ENCODE data around the gene DARS2. TPM values are rescaled to one million over a fixed set of nuclear protein-coding genes. Genes with fewer than 3 reads are reported as not detected.
"Not testable (repeated sequence)": the region's sequence is repeated elsewhere in the genome, so short reads cannot be mapped to it uniquely, and the experiment has no call there.

Gene DARS2
- total and polyA plus RNA-seq, 2 donors (not counting 1 experiment from before 2014, with no cell fraction given) = 4.5 to 17.3 TPM

GRCh38 chr1:173876732-173877131 lies 52.3 kb downstream of the DARS2 start:
- H3K9ac ChIP-seq (ENCODE audit: low read length) = no peak overlapping the region
- TF ChIP-seq CTCF (IDR thresholded peaks at IDR 0.05) = no peak
- no peak for TF ChIP-seq EZH2 (IDR thresholded peaks at IDR 0.05; ENCODE audit: borderline replicate concordance, insufficient read depth, low read depth, low read length, poor library complexity, severe bottlenecking)
- no peak overlapping the region for H2AFZ ChIP-seq (ENCODE audit: insufficient read depth, low read depth, low read length, poor library complexity, severe bottlenecking)
- peaks cover 0 to 44% of the 10 kb centered on the region in 2 experiments for H3K36me3 ChIP-seq (replicated peaks in 1 of 2; ENCODE audit: control extremely low read depth in 1 of 2, control insufficient read depth in 1 of 2, extremely low read depth in 1 of 2, insufficient read depth in 2 of 2, low read length in 1 of 2)
- no peak overlapping the region for H3K4me2 ChIP-seq (replicated peaks; ENCODE audit: low read depth, low read length, poor library complexity, severe bottlenecking)
- no peaks in the 10 kb centered on the region for H4K20me1 ChIP-seq (ENCODE audit: control insufficient read depth, insufficient read depth, low read length, poor library complexity, severe bottlenecking)
- no peak overlapping the region for H3K4me3 ChIP-seq (ENCODE audit: control extremely low read depth in 1 of 5, extremely low read depth in 1 of 5, insufficient read depth in 1 of 5, low read depth in 2 of 5, low read length in 4 of 5)
- H3K27me3 ChIP-seq (replicated peaks in 1 of 4; ENCODE audit: control extremely low read depth in 1 of 4, control insufficient read depth in 3 of 4, insufficient read depth in 4 of 4, low read length in 3 of 4) = no peaks in the 10 kb centered on the region
- Mint-ChIP-seq H3K9me3 (ENCODE audit: insufficient read depth) (no peaks in the 10 kb centered on the region), H3K27me3 (no peaks in the 10 kb centered on the region), H3K4me1 (peaks cover 9% of the 10 kb centered on the region), H3K27ac (no peak overlapping the region), H3K4me3 (no peak overlapping the region)
- no peak for ATAC-seq (ENCODE audit: low read depth)
- no peaks in the 10 kb centered on the region for H3K9me3 ChIP-seq (ENCODE audit: control extremely low read depth in 1 of 3, control insufficient read depth in 2 of 3, insufficient read depth in 1 of 3, low read length in 2 of 3)
- WGBS (ENCODE audit: insufficient coverage) = no CpG with 5 or more reads among the region's 5 CpGs
- H3K79me2 ChIP-seq (ENCODE audit: control insufficient read depth, insufficient read depth, low read length) = peaks cover 16% of the 10 kb centered on the region
- no peaks in the 10 kb centered on the region for H3K4me1 ChIP-seq (ENCODE audit: control insufficient read depth in 2 of 2, insufficient read depth in 2 of 2, low read length in 2 of 2)
- intact Hi-C loops (cut with micrococcal nuclease) = no loop called here
- ChIA-PET CTCF (interaction anchor here (1.3 kb wide), 1 partner anchor 1135 kb away, joined by 3 read pairs; no protein-coding TSS in a partner anchor), POLR2A (no interaction called here)
- no peak for DNase-seq
- no peak overlapping the region for H3K27ac ChIP-seq (ENCODE audit: low read length in 2 of 2)

GRCh38 chr1:173878251-173878650 lies 53.8 kb downstream of the DARS2 start:
- no peak overlapping the region for H3K4me3 ChIP-seq (ENCODE audit: control extremely low read depth in 1 of 5, extremely low read depth in 1 of 5, insufficient read depth in 1 of 5, low read depth in 2 of 5, low read length in 4 of 5)
- no peak overlapping the region for H2AFZ ChIP-seq (ENCODE audit: insufficient read depth, low read depth, low read length, poor library complexity, severe bottlenecking)
- no peak overlapping the region for H3K4me3 Mint-ChIP-seq
- peaks cover 7% of the 10 kb centered on the region for H3K79me2 ChIP-seq (ENCODE audit: control insufficient read depth, insufficient read depth, low read length)
- ChIA-PET POLR2A (interaction anchor here (0.5 kb wide), 1 partner anchor 63 kb away, joined by 5 read pairs; no protein-coding TSS in a partner anchor), CTCF (no interaction called here)
- no peak for DNase-seq
- H3K27me3 Mint-ChIP-seq = no peaks in the 10 kb centered on the region
- H3K4me1 Mint-ChIP-seq = peaks cover 2% of the 10 kb centered on the region
- no peak overlapping the region for H3K9ac ChIP-seq (ENCODE audit: low read length)
- no peak for TF ChIP-seq CTCF (IDR thresholded peaks at IDR 0.05)
- TF ChIP-seq EZH2 (IDR thresholded peaks at IDR 0.05; ENCODE audit: borderline replicate concordance, insufficient read depth, low read depth, low read length, poor library complexity, severe bottlenecking) = no peak
- no peaks in the 10 kb centered on the region for H3K27me3 ChIP-seq (replicated peaks in 1 of 4; ENCODE audit: control extremely low read depth in 1 of 4, control insufficient read depth in 3 of 4, insufficient read depth in 4 of 4, low read length in 3 of 4)
- intact Hi-C loops (cut with micrococcal nuclease) = no loop called here
- peaks cover 0 to 41% of the 10 kb centered on the region in 2 experiments for H3K36me3 ChIP-seq (replicated peaks in 1 of 2; ENCODE audit: control extremely low read depth in 1 of 2, control insufficient read depth in 1 of 2, extremely low read depth in 1 of 2, insufficient read depth in 2 of 2, low read length in 1 of 2)
- no peak overlapping the region for H3K27ac Mint-ChIP-seq
- H3K27ac ChIP-seq (ENCODE audit: low read length in 2 of 2) = no peak overlapping the region
- no peaks in the 10 kb centered on the region for H3K9me3 ChIP-seq (ENCODE audit: control extremely low read depth in 1 of 3, control insufficient read depth in 2 of 3, insufficient read depth in 1 of 3, low read length in 2 of 3)
- no peaks in the 10 kb centered on the region for H3K9me3 Mint-ChIP-seq (ENCODE audit: insufficient read depth)
- no peak overlapping the region for H3K4me2 ChIP-seq (replicated peaks; ENCODE audit: low read depth, low read length, poor library complexity, severe bottlenecking)
- H3K4me1 ChIP-seq (ENCODE audit: control insufficient read depth in 2 of 2, insufficient read depth in 2 of 2, low read length in 2 of 2) = no peaks in the 10 kb centered on the region
- no peak for ATAC-seq (ENCODE audit: low read depth)
- H4K20me1 ChIP-seq (ENCODE audit: control insufficient read depth, insufficient read depth, low read length, poor library complexity, severe bottlenecking) = no peaks in the 10 kb centered on the region

GRCh38 chr1:173881117-173881516 lies 56.6 kb downstream of the DARS2 start:
- H3K4me2 ChIP-seq (replicated peaks; ENCODE audit: low read depth, low read length, poor library complexity, severe bottlenecking); intact Hi-C loops (cut with micrococcal nuclease); H3K9me3 ChIP-seq (ENCODE audit: control extremely low read depth in 1 of 3, control insufficient read depth in 2 of 3, insufficient read depth in 1 of 3, low read length in 2 of 3); H3K4me3 ChIP-seq (ENCODE audit: control extremely low read depth in 1 of 5, extremely low read depth in 1 of 5, insufficient read depth in 1 of 5, low read depth in 2 of 5, low read length in 4 of 5); H2AFZ ChIP-seq (ENCODE audit: insufficient read depth, low read depth, low read length, poor library complexity, severe bottlenecking); H3K27me3 Mint-ChIP-seq; H3K4me3 Mint-ChIP-seq; H4K20me1 ChIP-seq (ENCODE audit: control insufficient read depth, insufficient read depth, low read length, poor library complexity, severe bottlenecking); DNase-seq; ATAC-seq (ENCODE audit: low read depth); H3K27me3 ChIP-seq (replicated peaks in 1 of 4; ENCODE audit: control extremely low read depth in 1 of 4, control insufficient read depth in 3 of 4, insufficient read depth in 4 of 4, low read length in 3 of 4); H3K4me1 ChIP-seq (ENCODE audit: control insufficient read depth in 2 of 2, insufficient read depth in 2 of 2, low read length in 2 of 2); H3K9ac ChIP-seq (ENCODE audit: low read length); CTCF ChIA-PET; H3K4me1 Mint-ChIP-seq; H3K9me3 Mint-ChIP-seq (ENCODE audit: insufficient read depth); H3K27ac ChIP-seq (ENCODE audit: low read length in 2 of 2); H3K27ac Mint-ChIP-seq; POLR2A ChIA-PET: not testable (repeated sequence)
- no CpG with 5 or more reads among the region's 4 CpGs for WGBS (ENCODE audit: insufficient coverage)
- H3K36me3 ChIP-seq (replicated peaks in 1 of 2; ENCODE audit: control extremely low read depth in 1 of 2, control insufficient read depth in 1 of 2, extremely low read depth in 1 of 2, insufficient read depth in 2 of 2, low read length in 1 of 2) = peaks cover 0 to 49% of the 10 kb centered on the region in 2 experiments
- H3K79me2 ChIP-seq (ENCODE audit: control insufficient read depth, insufficient read depth, low read length) = peaks cover 10% of the 10 kb centered on the region

Data from B cell (primary cell).